ENCODE measurements around the gene EEF1A1.

EEF1A1 gene

DNA sequence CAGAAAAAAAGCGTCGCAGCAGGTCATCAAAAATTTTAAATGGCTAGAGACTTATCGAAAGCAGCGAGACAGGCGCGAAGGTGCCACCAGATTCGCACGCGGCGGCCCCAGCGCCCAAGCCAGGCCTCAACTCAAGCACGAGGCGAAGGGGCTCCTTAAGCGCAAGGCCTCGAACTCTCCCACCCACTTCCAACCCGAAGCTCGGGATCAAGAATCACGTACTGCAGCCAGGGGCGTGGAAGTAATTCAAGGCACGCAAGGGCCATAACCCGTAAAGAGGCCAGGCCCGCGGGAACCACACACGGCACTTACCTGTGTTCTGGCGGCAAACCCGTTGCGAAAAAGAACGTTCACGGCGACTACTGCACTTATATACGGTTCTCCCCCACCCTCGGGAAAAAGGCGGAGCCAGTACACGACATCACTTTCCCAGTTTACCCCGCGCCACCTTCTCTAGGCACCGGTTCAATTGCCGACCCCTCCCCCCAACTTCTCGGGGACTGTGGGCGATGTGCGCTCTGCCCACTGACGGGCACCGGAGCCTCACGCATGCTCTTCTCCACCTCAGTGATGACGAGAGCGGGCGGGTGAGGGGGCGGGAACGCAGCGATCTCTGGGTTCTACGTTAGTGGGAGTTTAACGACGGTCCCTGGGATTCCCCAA is at the start of gene EEF1A1 (continued):
- TF ChIP-seq PRDM2 (tag by site-specific recombination; IDR thresholded peaks at IDR 0.05; ENCODE audit: borderline replicate concordance) (no peak), MEIS1 (CRISPR knock-in tag; IDR thresholded peaks at IDR 0.05; ENCODE audit: borderline replicate concordance) (peak; percentile 49; the same call in 1 of the 2 replicates), ZNF169 (tag by site-specific recombination; IDR thresholded peaks at IDR 0.05) (no peak), BCL11B (tag by site-specific recombination; IDR thresholded peaks at IDR 0.05; ENCODE audit: low read depth) (0 out of 2 replicates have a peak, but pooled peaks have one; percentile 16), WT1 (tag by site-specific recombination; IDR thresholded peaks at IDR 0.05) (peak; percentile 7; the same call in 1 of the 2 replicates), ZNF654 (tag by site-specific recombination; IDR thresholded peaks at IDR 0.05; ENCODE audit: low read depth) (no peak), ZNF585B (tag by site-specific recombination; IDR thresholded peaks at IDR 0.05) (no peak), ZNF529 (tag by site-specific recombination; IDR thresholded peaks at IDR 0.05; ENCODE audit: insufficient replicate concordance) (no peak), ZNF670 (tag by site-specific recombination; IDR thresholded peaks at IDR 0.05; ENCODE audit: low read depth) (no peak), HOXD13 (CRISPR knock-in tag; IDR thresholded peaks at IDR 0.05; ENCODE audit: borderline replicate concordance) (0 out of 2 replicates have a peak, but pooled peaks have one; percentile 51), ZNF433 (tag by site-specific recombination; IDR thresholded peaks at IDR 0.05; ENCODE audit: low read depth) (no peak), ZNF302 (tag by site-specific recombination; IDR thresholded peaks at IDR 0.05; ENCODE audit: low read depth) (no peak), SP7 (tag by site-specific recombination; IDR thresholded peaks at IDR 0.05) (peak; percentile 82), ZNF223 (tag by site-specific recombination; IDR thresholded peaks at IDR 0.05) (no peak)
- TF ChIP-seq, protein P1, sequence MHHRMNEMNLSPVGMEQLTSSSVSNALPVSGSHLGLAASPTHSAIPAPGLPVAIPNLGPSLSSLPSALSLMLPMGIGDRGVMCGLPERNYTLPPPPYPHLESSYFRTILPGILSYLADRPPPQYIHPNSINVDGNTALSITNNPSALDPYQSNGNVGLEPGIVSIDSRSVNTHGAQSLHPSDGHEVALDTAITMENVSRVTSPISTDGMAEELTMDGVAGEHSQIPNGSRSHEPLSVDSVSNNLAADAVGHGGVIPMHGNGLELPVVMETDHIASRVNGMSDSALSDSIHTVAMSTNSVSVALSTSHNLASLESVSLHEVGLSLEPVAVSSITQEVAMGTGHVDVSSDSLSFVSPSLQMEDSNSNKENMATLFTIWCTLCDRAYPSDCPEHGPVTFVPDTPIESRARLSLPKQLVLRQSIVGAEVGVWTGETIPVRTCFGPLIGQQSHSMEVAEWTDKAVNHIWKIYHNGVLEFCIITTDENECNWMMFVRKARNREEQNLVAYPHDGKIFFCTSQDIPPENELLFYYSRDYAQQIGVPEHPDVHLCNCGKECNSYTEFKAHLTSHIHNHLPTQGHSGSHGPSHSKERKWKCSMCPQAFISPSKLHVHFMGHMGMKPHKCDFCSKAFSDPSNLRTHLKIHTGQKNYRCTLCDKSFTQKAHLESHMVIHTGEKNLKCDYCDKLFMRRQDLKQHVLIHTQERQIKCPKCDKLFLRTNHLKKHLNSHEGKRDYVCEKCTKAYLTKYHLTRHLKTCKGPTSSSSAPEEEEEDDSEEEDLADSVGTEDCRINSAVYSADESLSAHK (tag by site-specific recombination; IDR thresholded peaks at IDR 0.05), result no peak
- TF ChIP-seq, protein P2, sequence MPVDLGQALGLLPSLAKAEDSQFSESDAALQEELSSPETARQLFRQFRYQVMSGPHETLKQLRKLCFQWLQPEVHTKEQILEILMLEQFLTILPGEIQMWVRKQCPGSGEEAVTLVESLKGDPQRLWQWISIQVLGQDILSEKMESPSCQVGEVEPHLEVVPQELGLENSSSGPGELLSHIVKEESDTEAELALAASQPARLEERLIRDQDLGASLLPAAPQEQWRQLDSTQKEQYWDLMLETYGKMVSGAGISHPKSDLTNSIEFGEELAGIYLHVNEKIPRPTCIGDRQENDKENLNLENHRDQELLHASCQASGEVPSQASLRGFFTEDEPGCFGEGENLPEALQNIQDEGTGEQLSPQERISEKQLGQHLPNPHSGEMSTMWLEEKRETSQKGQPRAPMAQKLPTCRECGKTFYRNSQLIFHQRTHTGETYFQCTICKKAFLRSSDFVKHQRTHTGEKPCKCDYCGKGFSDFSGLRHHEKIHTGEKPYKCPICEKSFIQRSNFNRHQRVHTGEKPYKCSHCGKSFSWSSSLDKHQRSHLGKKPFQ (tag by site-specific recombination; IDR thresholded peaks at IDR 0.05), result no peak

DNA sequence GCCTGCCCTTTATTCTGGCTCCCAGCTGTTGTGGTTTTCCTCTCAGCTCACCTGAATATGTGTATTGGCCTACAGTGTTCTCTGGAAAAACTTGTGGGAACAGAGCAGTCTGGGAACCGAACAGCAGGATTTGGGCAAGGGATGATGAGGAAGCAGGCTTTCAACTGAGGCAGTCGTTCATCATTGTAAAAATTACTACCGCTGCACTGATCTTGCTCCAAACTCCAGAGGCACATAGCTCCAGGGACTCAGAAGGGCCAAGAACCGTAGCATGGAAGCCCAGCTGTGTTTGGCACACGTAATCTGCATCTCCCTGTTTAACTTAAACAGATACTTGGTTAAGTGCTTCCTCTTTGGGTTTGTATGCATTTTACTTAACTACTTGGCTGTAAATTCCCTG is 48.3 kb upstream of the EEF1A1 start:
- CTCF ChIA-PET, result interaction anchor here (3.1 kb wide), 1 partner anchor 11 kb away, joined by 7 read pairs; no protein-coding TSS in a partner anchor
- no peak for TF ChIP-seq ZNF623 (tag by site-specific recombination; IDR thresholded peaks at IDR 0.05)
- TF ChIP-seq, protein P3, sequence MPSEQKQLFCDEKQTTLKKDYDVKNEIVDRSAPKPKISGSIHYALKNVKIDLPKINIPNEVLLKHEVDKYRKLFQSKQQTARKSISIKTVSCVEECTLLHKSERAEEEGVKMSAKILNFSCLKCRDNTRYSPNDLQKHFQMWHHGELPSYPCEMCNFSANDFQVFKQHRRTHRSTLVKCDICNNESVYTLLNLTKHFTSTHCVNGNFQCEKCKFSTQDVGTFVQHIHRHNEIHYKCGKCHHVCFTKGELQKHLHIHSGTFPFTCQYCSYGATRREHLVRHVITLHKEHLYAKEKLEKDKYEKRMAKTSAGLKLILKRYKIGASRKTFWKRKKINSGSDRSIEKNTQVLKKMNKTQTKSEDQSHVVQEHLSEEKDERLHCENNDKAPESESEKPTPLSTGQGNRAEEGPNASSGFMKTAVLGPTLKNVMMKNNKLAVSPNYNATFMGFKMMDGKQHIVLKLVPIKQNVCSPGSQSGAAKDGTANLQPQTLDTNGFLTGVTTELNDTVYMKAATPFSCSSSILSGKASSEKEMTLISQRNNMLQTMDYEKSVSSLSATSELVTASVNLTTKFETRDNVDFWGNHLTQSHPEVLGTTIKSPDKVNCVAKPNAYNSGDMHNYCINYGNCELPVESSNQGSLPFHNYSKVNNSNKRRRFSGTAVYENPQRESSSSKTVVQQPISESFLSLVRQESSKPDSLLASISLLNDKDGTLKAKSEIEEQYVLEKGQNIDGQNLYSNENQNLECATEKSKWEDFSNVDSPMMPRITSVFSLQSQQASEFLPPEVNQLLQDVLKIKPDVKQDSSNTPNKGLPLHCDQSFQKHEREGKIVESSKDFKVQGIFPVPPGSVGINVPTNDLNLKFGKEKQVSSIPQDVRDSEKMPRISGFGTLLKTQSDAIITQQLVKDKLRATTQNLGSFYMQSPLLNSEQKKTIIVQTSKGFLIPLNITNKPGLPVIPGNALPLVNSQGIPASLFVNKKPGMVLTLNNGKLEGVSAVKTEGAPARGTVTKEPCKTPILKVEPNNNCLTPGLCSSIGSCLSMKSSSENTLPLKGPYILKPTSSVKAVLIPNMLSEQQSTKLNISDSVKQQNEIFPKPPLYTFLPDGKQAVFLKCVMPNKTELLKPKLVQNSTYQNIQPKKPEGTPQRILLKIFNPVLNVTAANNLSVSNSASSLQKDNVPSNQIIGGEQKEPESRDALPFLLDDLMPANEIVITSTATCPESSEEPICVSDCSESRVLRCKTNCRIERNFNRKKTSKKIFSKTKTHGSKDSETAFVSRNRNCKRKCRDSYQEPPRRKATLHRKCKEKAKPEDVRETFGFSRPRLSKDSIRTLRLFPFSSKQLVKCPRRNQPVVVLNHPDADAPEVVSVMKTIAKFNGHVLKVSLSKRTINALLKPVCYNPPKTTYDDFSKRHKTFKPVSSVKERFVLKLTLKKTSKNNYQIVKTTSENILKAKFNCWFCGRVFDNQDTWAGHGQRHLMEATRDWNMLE (tag by site-specific recombination; conservative IDR thresholded peaks at IDR 0.05; ENCODE audit: low read depth), result no peak
- no peak for TF ChIP-seq ZNF658 (tag by site-specific recombination; IDR thresholded peaks at IDR 0.05)
- no peak for TF ChIP-seq SP3 (tag by site-specific recombination; IDR thresholded peaks at IDR 0.05)

More for the DNA sequence above, 48.3 kb upstream of the EEF1A1 start:
- POLR2A ChIA-PET, result no interaction called here
- H3K36me3 ChIP-seq (ENCODE audit: control insufficient read depth in 2 of 2, insufficient read depth in 1 of 2, low read length in 2 of 2), result no peaks in the 10 kb centered on the region
- no peaks in the 10 kb centered on the region for H3K9me3 ChIP-seq (ENCODE audit: control insufficient read depth, insufficient read depth, low read depth, low read length)
- H3K27ac ChIP-seq (ENCODE audit: extremely low read depth, low read depth, low read length), result no peak overlapping the region
- no peak overlapping the region for H3K4me3 ChIP-seq (ENCODE audit: low read depth, low read length)
- no peaks in the 10 kb centered on the region for H3K4me1 ChIP-seq (ENCODE audit: control insufficient read depth, insufficient read depth, low read length)

Data from HEK293 (cell line).